HepG2 (cell line): ENCODE data around the gene AP5Z1. TPM values are rescaled to one million over a fixed set of nuclear protein-coding genes. Genes with fewer than 3 reads are reported as not detected.

Source experiments
- ATAC-seq: fragments of 200-7000 bp; cut with Tn5 transposase; 3 replicates; pipeline ENCODE4 v1.9.1; 2020; ENCODE audit warnings: mild to moderate bottlenecking, moderate library complexity
- BruUV-seq: library from RNA; stranded (reverse); fragments of 400-500 nt; replicated peaks from 2 replicates; lab custom pipeline; 2021; lab: Mats Ljungman, UMichigan
- CTCF ChIA-PET: fragments of 300-600 bp; formaldehyde crosslinking; extraction: SDS; loops from one replicate; lab custom pipeline; 2021; ENCODE audit warnings: low total read pairs, inconsistent platforms, low intra/inter-chr PET ratio; lab: Yijun Ruan, JAX
- POLR2A ChIA-PET: fragments of 350-600 bp; sonication (Branson Sonifier 250); formaldehyde crosslinking; loops from one replicate; lab custom pipeline; 2020; ENCODE audit warnings: antibody characterized with exemption, inconsistent platforms; lab: Yijun Ruan, JAX
- DNase-seq: peaks from one replicate; pipeline ENCODE4 v3.0.0-alpha.2; 2015; ENCODE audit warnings: low spot score
- FAIRE-seq: peaks from 3 replicates; lab custom pipeline; 2011; peaks lifted over from hg19 to GRCh38; lab: Jason Lieb, UNC
- H2AFZ ChIP-seq: one replicate; pipeline ENCODE4 v1.6.1; 2011; ENCODE audit warnings: low read length, inconsistent platforms
- H3K27ac ChIP-seq: fragments of 300-600 bp; 3 replicates; pipeline ENCODE4 v1.8.0; 2011; ENCODE audit warnings: mixed run types, mild to moderate bottlenecking, mixed read lengths, low read length, inconsistent platforms; ENCODE audit not compliant: insufficient read depth; ENCODE audit errors: extremely low read length
- H3K27me3 ChIP-seq, 2 experiments: fragments of 200-600 bp in 1 of 2; 2 replicates in 1 of 2; 3 replicates in 1 of 2; pipeline versions ENCODE4 v1.6.0 to v1.8.0; 2011; ENCODE audit warnings: low read length in 2 of 2, mild to moderate bottlenecking in 2 of 2, moderate library complexity in 2 of 2, inconsistent platforms in 1 of 2; ENCODE audit not compliant: insufficient read depth in 2 of 2, control insufficient read depth in 1 of 2
- H3K36me3 ChIP-seq, 2 experiments: fragments of 200-600 bp in 1 of 2; replicated peaks in 1 of 2; 2 replicates in 1 of 2; 3 replicates in 1 of 2; pipeline versions ENCODE4 v1.5.1 to v1.8.0; 2011; ENCODE audit warnings: low read length in 2 of 2, inconsistent platforms in 1 of 2; ENCODE audit not compliant: insufficient read depth in 2 of 2, control insufficient read depth in 1 of 2
- H3K4me1 ChIP-seq: 2 replicates; pipeline ENCODE4 v1.5.1; 2012; ENCODE audit warnings: low read length, inconsistent platforms; ENCODE audit not compliant: insufficient read depth
- H3K4me2 ChIP-seq: 2 replicates; pipeline ENCODE4 v1.6.0; 2011; ENCODE audit warnings: low read depth, low read length, inconsistent platforms
- H3K4me3 ChIP-seq, 3 experiments: fragments of 200-600 bp in 1 of 3; sonication (generic), shearing (Covaris generic) in 1 of 3; replicated peaks in 1 of 3; 2 replicates each; pipeline ENCODE4 v1.5.1; 2011 to 2016; ENCODE audit warnings: low read length in 3 of 3, inconsistent platforms in 2 of 3, low read depth in 2 of 3, mild to moderate bottlenecking in 2 of 3, control low read depth in 1 of 3, mixed read lengths in 1 of 3; ENCODE audit not compliant: insufficient read depth in 1 of 3
- H3K79me2 ChIP-seq: one replicate; pipeline ENCODE4 v1.6.1; 2011; ENCODE audit warnings: low read length, inconsistent platforms; ENCODE audit not compliant: insufficient read depth
- H3K9ac ChIP-seq: 2 replicates; pipeline ENCODE4 v1.6.0; 2011; ENCODE audit warnings: mild to moderate bottlenecking, low read depth, low read length, inconsistent platforms; ENCODE audit not compliant: insufficient read depth
- H3K9me3 ChIP-seq: 2 replicates; pipeline ENCODE4 v1.5.1; 2012; ENCODE audit warnings: mild to moderate bottlenecking, low read length
- H4K20me1 ChIP-seq: 2 replicates; pipeline ENCODE4 v1.6.0; 2011; ENCODE audit warnings: inconsistent platforms, mild to moderate bottlenecking, low read length, moderate library complexity; ENCODE audit not compliant: insufficient read depth
- EHMT2 ChIP-seq: fragments of 200-600 bp; sonication (generic); IDR thresholded peaks from 2 replicates; pipeline ENCODE4 v1.7.0; 2017; ENCODE audit warnings: antibody characterized with exemption, low read depth, low read length, borderline replicate concordance
- FIP1L1 ChIP-seq: fragments of 200-400 bp; formaldehyde crosslinking; IDR thresholded peaks from 2 replicates; pipeline ENCODE4 v1.6.1; 2018; ENCODE audit warnings: low read depth, mild to moderate bottlenecking, low read length, moderate library complexity, borderline replicate concordance; ENCODE audit not compliant: insufficient read depth
- FOSL2 ChIP-seq: sonication (generic); formaldehyde crosslinking; IDR thresholded peaks from 2 replicates; pipeline ENCODE4 v1.4.0; 2020; ENCODE audit warnings: missing genetic modification reagents
- HCFC1 ChIP-seq: fragments of 150-350 bp; IDR thresholded peaks from 2 replicates; pipeline ENCODE4 v1.6.1; 2014; ENCODE audit warnings: low read depth, low read length
- MBNL3 ChIP-seq: fragments of 250-450 bp; sonication (Bioruptor Pico); conservative IDR thresholded peaks from 2 replicates; pipeline ENCODE4 v1.8.0; 2022; ENCODE audit warnings: mild to moderate bottlenecking, inconsistent platforms
- SP4 ChIP-seq: sonication (generic); formaldehyde crosslinking; IDR thresholded peaks from 2 replicates; pipeline ENCODE4 v1.8.1; 2023; ENCODE audit warnings: mild to moderate bottlenecking, missing genetic modification reagents
- TOPORS ChIP-seq: sonication (generic); formaldehyde crosslinking; IDR thresholded peaks from 2 replicates; pipeline ENCODE4 v1.8.0; 2023; ENCODE audit warnings: mild to moderate bottlenecking, missing genetic modification reagents
- ZBTB21 ChIP-seq: sonication (generic); formaldehyde crosslinking; IDR thresholded peaks from 2 replicates; pipeline ENCODE4 v1.4.0; 2020; ENCODE audit warnings: missing genetic modification reagents
- ZBTB33 ChIP-seq: sonication (generic); formaldehyde crosslinking; IDR thresholded peaks from 2 replicates; pipeline ENCODE4 v1.4.0; 2020; ENCODE audit warnings: missing genetic modification reagents
- ZBTB7B ChIP-seq: sonication (generic); formaldehyde crosslinking; IDR thresholded peaks from 2 replicates; pipeline ENCODE4 v1.4.0; 2020; ENCODE audit warnings: missing genetic modification reagents
- ZFX ChIP-seq: sonication (generic); formaldehyde crosslinking; IDR thresholded peaks from 2 replicates; pipeline ENCODE4 v1.4.0; 2020; ENCODE audit warnings: mild to moderate bottlenecking, low read depth, missing genetic modification reagents, moderate library complexity
- ZNF121 ChIP-seq: sonication (generic); formaldehyde crosslinking; IDR thresholded peaks from 2 replicates; pipeline ENCODE4 v1.5.0; 2020; ENCODE audit warnings: mild to moderate bottlenecking, missing genetic modification reagents
- ZNF207 ChIP-seq: fragments of 450-650 bp; IDR thresholded peaks from 2 replicates; pipeline ENCODE4 v1.6.1; 2016; ENCODE audit warnings: antibody characterized with exemption, borderline replicate concordance
- ZNF530 ChIP-seq: sonication (generic); formaldehyde crosslinking; IDR thresholded peaks from 2 replicates; pipeline ENCODE4 v1.5.0; 2020; ENCODE audit warnings: low read depth, mild to moderate bottlenecking, missing genetic modification reagents
- ZNF703 ChIP-seq: sonication (generic); formaldehyde crosslinking; IDR thresholded peaks from 2 replicates; pipeline ENCODE4 v1.5.1; 2020; ENCODE audit warnings: missing genetic modification reagents, mild to moderate bottlenecking, moderate library complexity, borderline replicate concordance
- ZNF891 ChIP-seq: sonication (generic); formaldehyde crosslinking; IDR thresholded peaks from 2 replicates; pipeline ENCODE4 v1.5.0; 2020; ENCODE audit warnings: mild to moderate bottlenecking, missing genetic modification reagents
- WGBS: methylation state at CpG from one replicate; pipeline ENCODE4 v1.1.6; 2017; ENCODE audit warnings: low lambda C conversion rate; 5-methylcytosine and 5-hydroxymethylcytosine counted together
- in situ Hi-C: cut with HindIII; loops from 2 replicates; pipeline ENCODE4 v1.10.0; 2017; ENCODE audit warnings: low pct_unique_long_range_greater_than_20kb; ENCODE audit not compliant: extremely low pct_ligation_motif_present
- intact Hi-C: fragments of 100-400 bp; cut with micrococcal nuclease; formaldehyde crosslinking; loops from one replicate; pipeline ENCODE4 v1.10.0; 2022; ENCODE audit not compliant: unreplicated experiment
- polyA plus RNA-seq, 8 experiments: library from polyadenylated mRNA; depleted of rRNA in 3 of 8; stranded (reverse) in 7 of 8; unstranded in 1 of 8; fragments of >200 nt; fragmentation: Illumina TruSeq in 4 of 8; extraction: Trizol in 4 of 8; gene quantifications; 2 replicates each; pipeline versions ENCODE4 v1.2.1 to v1.2.3, GENCODE V29; 2011 to 2016; ENCODE audit warnings: low read depth in 4 of 8, missing spikeins in 1 of 8, mixed read lengths in 1 of 8; ENCODE audit not compliant: insufficient read depth in 1 of 8
- total RNA-seq, 5 experiments: library from RNA; depleted of rRNA; stranded (reverse); fragments of >200 nt; fragmentation: Illumina TruSeq; extraction: Trizol; gene quantifications; 2 replicates each; pipeline ENCODE4 v1.2.3, GENCODE V29; 2016; ENCODE audit warnings: low read depth in 1 of 5
- TF ChIP-seq, protein P1 (sequence below): sonication (generic); formaldehyde crosslinking; IDR thresholded peaks from 2 replicates; pipeline ENCODE4 v1.5.0; 2020; ENCODE audit warnings: missing genetic modification reagents
- TF ChIP-seq, protein P2 (sequence below): sonication (generic); formaldehyde crosslinking; IDR thresholded peaks from 2 replicates; pipeline ENCODE4 v1.4.0; 2020; ENCODE audit warnings: mild to moderate bottlenecking, missing genetic modification reagents

AP5Z1 gene
- total and polyA plus RNA-seq, 2 of the 13 experiments (the other 11 are each of a cell fraction or from before 2014, with no cell fraction given) = 9.3 to 15.1 TPM

DNA sequence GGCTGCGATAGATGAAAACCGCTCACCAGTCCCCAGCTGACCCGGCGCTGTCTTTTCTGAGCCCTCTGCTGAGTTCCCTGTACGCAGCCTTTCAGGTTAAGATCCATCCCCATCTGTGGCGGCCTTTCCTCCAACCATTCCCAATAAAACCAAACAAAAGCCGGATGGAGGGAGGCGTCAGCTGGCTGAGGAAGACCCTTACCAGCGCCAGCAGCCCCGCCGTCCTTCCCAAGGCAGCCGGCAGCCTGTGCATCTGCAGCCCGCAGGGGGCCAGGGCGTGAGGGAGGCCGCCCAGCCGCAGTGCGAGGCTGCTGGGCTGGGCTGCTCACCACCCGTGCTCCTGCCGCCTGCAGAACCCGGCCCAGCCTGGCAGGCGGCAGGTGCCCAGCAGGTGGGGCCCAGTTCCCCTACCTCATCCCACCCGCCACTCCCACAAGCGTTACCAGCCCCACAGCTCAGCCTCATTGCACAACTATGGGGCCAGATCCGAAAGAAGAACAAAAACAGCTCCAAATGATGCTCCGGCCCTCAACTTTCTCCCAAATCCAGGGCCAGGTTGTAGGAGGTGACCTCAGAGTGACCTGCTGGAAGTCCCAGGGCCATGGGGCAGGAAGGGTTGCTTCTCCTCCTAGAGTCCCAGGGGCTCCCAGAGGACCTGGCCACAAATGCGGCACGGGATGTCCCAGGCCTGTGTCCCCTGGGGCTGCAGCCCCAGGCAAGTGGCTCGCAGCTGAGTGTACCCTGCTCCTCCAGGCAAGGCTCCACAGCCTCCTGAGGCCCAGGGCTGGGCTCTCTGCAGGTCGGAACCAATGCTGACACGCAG lies 62.6 kb downstream of the AP5Z1 start (continued):
- no peak for TF ChIP-seq EHMT2
- no peak for TF ChIP-seq ZNF530 (CRISPR knock-in tag)
- no peak for TF ChIP-seq ZBTB33 (CRISPR knock-in tag)
- no peak for TF ChIP-seq SP4 (CRISPR knock-in tag)
- TF ChIP-seq TOPORS (CRISPR knock-in tag) = no peak
- TF ChIP-seq, protein P1, sequence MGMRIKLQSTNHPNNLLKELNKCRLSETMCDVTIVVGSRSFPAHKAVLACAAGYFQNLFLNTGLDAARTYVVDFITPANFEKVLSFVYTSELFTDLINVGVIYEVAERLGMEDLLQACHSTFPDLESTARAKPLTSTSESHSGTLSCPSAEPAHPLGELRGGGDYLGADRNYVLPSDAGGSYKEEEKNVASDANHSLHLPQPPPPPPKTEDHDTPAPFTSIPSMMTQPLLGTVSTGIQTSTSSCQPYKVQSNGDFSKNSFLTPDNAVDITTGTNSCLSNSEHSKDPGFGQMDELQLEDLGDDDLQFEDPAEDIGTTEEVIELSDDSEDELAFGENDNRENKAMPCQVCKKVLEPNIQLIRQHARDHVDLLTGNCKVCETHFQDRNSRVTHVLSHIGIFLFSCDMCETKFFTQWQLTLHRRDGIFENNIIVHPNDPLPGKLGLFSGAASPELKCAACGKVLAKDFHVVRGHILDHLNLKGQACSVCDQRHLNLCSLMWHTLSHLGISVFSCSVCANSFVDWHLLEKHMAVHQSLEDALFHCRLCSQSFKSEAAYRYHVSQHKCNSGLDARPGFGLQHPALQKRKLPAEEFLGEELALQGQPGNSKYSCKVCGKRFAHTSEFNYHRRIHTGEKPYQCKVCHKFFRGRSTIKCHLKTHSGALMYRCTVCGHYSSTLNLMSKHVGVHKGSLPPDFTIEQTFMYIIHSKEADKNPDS = no peak

DNA sequence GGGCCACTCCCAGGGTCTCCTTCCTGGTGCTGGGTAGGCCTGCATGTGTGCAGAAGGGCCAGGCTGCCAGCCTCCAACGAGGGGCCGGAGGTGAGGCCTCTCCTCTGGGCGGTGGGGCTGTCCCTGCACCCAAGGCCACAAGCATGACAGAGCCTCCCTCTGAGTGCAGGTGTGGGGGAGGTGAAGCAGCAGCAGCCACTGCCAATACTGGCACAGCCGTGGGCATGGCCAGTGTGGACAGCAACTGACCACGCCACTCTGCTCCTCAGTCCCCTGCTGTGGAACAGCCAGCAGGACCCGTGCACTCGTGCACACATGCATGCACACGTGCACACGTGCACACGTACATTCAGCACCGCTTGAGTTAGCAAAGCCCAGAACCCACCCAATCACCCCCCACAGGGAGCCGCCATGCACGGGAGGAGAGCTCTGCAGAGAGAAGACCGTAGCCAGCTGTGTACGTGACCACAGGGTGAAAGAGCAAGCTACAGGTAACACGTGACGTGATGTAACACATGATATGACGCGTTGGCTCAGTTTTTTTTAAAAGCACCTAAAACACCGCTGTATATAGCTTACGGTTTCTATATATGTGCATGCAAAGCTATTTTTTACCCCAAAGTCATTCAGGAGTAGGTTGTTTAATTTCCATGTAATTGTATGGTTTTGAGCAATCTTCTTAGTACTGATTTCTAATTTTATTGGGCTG lies 63.4 kb downstream of the AP5Z1 start:
- H3K79me2 ChIP-seq = no peaks in the 10 kb centered on the region
- BruUV-seq = no TSS peak
- no peak overlapping the region for H3K4me3 ChIP-seq
- H3K9me3 ChIP-seq = no peaks in the 10 kb centered on the region
- no peak for FAIRE-seq
- in situ Hi-C loops = no loop called here
- no peak overlapping the region; the same call in 1 of the 2 replicates for H3K4me2 ChIP-seq
- H2AFZ ChIP-seq = no peak overlapping the region
- peaks cover 4 to 21% of the 10 kb centered on the region in 2 experiments; a peak in 4 of 5 replicates for H3K27me3 ChIP-seq
- 49% methylated on average over 16 of the region's 21 CpGs for WGBS
- intact Hi-C loops = no loop called here
- no peak overlapping the region for H3K27ac ChIP-seq
- no peaks in the 10 kb centered on the region for H4K20me1 ChIP-seq
- peaks cover 28% of the 10 kb centered on the region for H3K4me1 ChIP-seq
- no peaks in the 10 kb centered on the region for H3K36me3 ChIP-seq
- no peak for DNase-seq
- CTCF ChIA-PET = no interaction called here
- ATAC-seq = peak; percentile 28
- H3K9ac ChIP-seq = no peak overlapping the region
- POLR2A ChIA-PET = no interaction called here
- no peak for TF ChIP-seq MBNL3 (CRISPR knock-in tag)
- no peak for TF ChIP-seq ZBTB7B (CRISPR knock-in tag)
- no peak for TF ChIP-seq ZNF703
- TF ChIP-seq ZBTB21 = peak; percentile 33; the same call in 1 of the 2 replicates
- TF ChIP-seq, protein P2, sequence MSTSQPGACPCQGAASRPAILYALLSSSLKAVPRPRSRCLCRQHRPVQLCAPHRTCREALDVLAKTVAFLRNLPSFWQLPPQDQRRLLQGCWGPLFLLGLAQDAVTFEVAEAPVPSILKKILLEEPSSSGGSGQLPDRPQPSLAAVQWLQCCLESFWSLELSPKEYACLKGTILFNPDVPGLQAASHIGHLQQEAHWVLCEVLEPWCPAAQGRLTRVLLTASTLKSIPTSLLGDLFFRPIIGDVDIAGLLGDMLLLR (CRISPR knock-in tag) = no peak
- no peak for TF ChIP-seq ZNF121 (CRISPR knock-in tag)
- no peak for TF ChIP-seq ZNF891
- TF ChIP-seq ZFX (CRISPR knock-in tag) = peak; percentile 46; the same call in 1 of the 2 replicates
- TF ChIP-seq FIP1L1 = no peak
- no peak for TF ChIP-seq FOSL2 (CRISPR knock-in tag)
- TF ChIP-seq ZNF207 = no peak
- TF ChIP-seq HCFC1 = no peak
